Endothelial cell (in vitro differentiated cells): ENCODE data around the gene C1orf94. TPM values are rescaled to one million over a fixed set of nuclear protein-coding genes. Genes with fewer than 3 reads are reported as not detected.

Experiments
- DNase-seq: peaks from one replicate; pipeline ENCODE4 v3.0.0; 2021; ENCODE audit warnings: low spot score
- H3K27ac Mint-ChIP-seq: one replicate; pipeline ENCODE4 v1.8.0; 2021; ENCODE audit warnings: mixed read lengths, inconsistent platforms; ENCODE audit not compliant: unreplicated experiment
- H3K27me3 Mint-ChIP-seq: one replicate; pipeline ENCODE4 v1.8.0; 2021; ENCODE audit warnings: mild to moderate bottlenecking, moderate library complexity, mixed read lengths, inconsistent platforms; ENCODE audit not compliant: unreplicated experiment
- H3K36me3 Mint-ChIP-seq: one replicate; pipeline ENCODE4 v1.8.0; 2021; ENCODE audit warnings: mild to moderate bottlenecking, low read depth, mixed read lengths, inconsistent platforms; ENCODE audit not compliant: unreplicated experiment
- H3K4me1 Mint-ChIP-seq: one replicate; pipeline ENCODE4 v1.8.0; 2021; ENCODE audit warnings: mild to moderate bottlenecking, mixed read lengths, inconsistent platforms; ENCODE audit not compliant: unreplicated experiment
- H3K4me3 Mint-ChIP-seq: one replicate; pipeline ENCODE4 v1.8.0; 2021; ENCODE audit warnings: mild to moderate bottlenecking, mixed read lengths, inconsistent platforms; ENCODE audit not compliant: unreplicated experiment
- H3K9me3 Mint-ChIP-seq: one replicate; pipeline ENCODE4 v1.8.0; 2021; ENCODE audit warnings: mixed read lengths, inconsistent platforms; ENCODE audit not compliant: unreplicated experiment
- long read RNA-seq: library from polyadenylated mRNA; unstranded; transcript quantifications from one replicate; pipeline ENCODE4 v2.0.0, GENCODE V29; 2020; ENCODE audit not compliant: unreplicated experiment
- total RNA-seq: library from RNA; stranded (reverse); fragmentation: NEBNext Ultra II Directional; extraction: Animal tissue kit (Norgen Biotek cat#: 25700); gene quantifications from one replicate; pipeline ENCODE4 v1.2.1, GENCODE V29; 2021; ENCODE audit not compliant: unreplicated experiment
- TF ChIP-seq, protein P1 (sequence below): fragments of 200-600 bp; sonication (generic); IDR thresholded peaks from one replicate; pipeline ENCODE4 v1.5.0; 2021; ENCODE audit warnings: antibody characterized with exemption; ENCODE audit not compliant: unreplicated experiment

C1orf94 gene, protein sequence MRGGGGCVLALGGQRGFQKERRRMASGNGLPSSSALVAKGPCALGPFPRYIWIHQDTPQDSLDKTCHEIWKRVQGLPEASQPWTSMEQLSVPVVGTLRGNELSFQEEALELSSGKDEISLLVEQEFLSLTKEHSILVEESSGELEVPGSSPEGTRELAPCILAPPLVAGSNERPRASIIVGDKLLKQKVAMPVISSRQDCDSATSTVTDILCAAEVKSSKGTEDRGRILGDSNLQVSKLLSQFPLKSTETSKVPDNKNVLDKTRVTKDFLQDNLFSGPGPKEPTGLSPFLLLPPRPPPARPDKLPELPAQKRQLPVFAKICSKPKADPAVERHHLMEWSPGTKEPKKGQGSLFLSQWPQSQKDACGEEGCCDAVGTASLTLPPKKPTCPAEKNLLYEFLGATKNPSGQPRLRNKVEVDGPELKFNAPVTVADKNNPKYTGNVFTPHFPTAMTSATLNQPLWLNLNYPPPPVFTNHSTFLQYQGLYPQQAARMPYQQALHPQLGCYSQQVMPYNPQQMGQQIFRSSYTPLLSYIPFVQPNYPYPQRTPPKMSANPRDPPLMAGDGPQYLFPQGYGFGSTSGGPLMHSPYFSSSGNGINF
- not detected for total RNA-seq
- long read RNA-seq, result 0 reads

- Mint-ChIP-seq H3K4me1 (peaks cover 3% of the 10 kb centered on the region), H3K4me3 (no peak within 1 kb of the TSS), H3K36me3 (no peaks in the 10 kb centered on the region), H3K27ac (no peak within 1 kb of the TSS), H3K9me3 (no peaks in the 10 kb centered on the region), H3K27me3 (peaks cover 4% of the 10 kb centered on the region)
- TF ChIP-seq, protein P1, sequence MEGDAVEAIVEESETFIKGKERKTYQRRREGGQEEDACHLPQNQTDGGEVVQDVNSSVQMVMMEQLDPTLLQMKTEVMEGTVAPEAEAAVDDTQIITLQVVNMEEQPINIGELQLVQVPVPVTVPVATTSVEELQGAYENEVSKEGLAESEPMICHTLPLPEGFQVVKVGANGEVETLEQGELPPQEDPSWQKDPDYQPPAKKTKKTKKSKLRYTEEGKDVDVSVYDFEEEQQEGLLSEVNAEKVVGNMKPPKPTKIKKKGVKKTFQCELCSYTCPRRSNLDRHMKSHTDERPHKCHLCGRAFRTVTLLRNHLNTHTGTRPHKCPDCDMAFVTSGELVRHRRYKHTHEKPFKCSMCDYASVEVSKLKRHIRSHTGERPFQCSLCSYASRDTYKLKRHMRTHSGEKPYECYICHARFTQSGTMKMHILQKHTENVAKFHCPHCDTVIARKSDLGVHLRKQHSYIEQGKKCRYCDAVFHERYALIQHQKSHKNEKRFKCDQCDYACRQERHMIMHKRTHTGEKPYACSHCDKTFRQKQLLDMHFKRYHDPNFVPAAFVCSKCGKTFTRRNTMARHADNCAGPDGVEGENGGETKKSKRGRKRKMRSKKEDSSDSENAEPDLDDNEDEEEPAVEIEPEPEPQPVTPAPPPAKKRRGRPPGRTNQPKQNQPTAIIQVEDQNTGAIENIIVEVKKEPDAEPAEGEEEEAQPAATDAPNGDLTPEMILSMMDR, result no peak
- DNase-seq, result peak; percentile 31
Observed at GRCh38 chr1:34176830-34177603, at the start of gene C1orf94. Gene C1orf94 (plus strand): TSS chr1:34176907. CDS start chr1:34177790, 883 bp downstream.

GRCh38 chr1:34127006-34128000 lies 49.4 kb upstream of the C1orf94 start:
- TF ChIP-seq, protein P1, result no peak
- H3K9me3 Mint-ChIP-seq, result no peaks in the 10 kb centered on the region
- H3K27ac Mint-ChIP-seq, result no peak overlapping the region
- no peaks in the 10 kb centered on the region for H3K27me3 Mint-ChIP-seq
- H3K4me3 Mint-ChIP-seq, result no peak overlapping the region
- H3K36me3 Mint-ChIP-seq, result no peaks in the 10 kb centered on the region
- no peaks in the 10 kb centered on the region for H3K4me1 Mint-ChIP-seq
- no peak for DNase-seq

DNA sequence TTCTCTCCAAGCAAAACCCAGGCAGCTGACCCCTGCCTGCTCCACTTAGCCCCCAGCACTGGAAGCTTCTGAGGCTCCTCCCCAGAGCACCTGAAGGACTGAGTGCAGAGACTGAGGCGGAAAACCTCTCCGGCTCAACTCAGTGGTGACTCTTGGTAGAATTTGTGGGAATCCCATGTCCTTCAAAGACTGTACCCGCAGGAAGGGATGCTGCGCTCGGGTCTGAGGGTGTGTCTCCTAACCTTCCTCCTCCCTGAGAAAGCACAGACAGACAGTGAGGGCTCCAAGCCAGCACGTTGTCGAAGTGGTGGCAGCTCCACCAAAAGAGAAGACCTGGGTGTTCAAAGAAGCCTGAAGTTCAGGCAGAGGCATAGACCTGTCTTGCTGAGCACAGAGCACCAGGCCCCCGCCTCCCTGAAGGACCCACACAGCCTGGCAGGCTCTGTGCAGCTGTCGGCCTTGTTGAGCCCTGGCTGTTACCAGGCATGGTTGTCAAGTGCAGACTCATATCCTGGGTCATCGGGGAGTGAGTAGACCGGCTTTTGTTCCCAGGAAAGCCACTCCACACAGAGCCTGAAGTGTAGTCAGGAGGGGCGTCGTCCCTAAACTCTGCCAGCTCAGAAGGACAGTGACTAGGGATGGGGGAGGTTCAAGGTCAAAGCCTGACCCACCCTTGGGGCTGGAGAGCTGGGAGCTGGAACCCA lies 48.4 kb upstream of the C1orf94 start:
- no peak overlapping the region for H3K27ac Mint-ChIP-seq
- TF ChIP-seq, protein P1, result no peak
- no peaks in the 10 kb centered on the region for H3K9me3 Mint-ChIP-seq
- no peaks in the 10 kb centered on the region for H3K4me1 Mint-ChIP-seq
- no peak overlapping the region for H3K4me3 Mint-ChIP-seq
- H3K36me3 Mint-ChIP-seq, result no peaks in the 10 kb centered on the region
- no peak for DNase-seq
- H3K27me3 Mint-ChIP-seq, result no peaks in the 10 kb centered on the region

DNA sequence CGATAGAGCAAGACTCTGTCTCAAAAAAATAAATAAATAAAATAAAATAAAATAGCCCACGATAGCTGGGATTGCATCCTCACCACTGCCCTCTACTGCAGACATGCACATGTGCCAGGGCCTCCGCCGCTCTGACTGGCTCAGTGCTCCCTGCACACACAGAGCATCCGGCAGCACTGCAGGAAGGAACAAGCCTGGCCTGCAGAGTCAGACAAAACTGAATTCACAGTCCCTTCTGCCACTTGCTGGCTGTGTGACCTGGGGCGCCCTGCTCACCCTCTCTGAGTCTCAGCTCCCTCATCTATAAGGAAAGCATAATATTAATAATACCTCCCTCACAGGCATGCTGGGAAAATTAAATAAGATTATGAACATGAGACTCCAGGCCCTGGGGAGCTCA lies 47.1 kb upstream of the C1orf94 start:
- Mint-ChIP-seq H3K36me3 (no peaks in the 10 kb centered on the region), H3K9me3 (no peaks in the 10 kb centered on the region), H3K4me1 (no peaks in the 10 kb centered on the region), H3K27ac (no peak overlapping the region), H3K4me3 (no peak overlapping the region), H3K27me3 (no peaks in the 10 kb centered on the region)
- DNase-seq, result no peak
- TF ChIP-seq, protein P1, result no peak
